ENCODE measurements around the gene HOXA2.
A peak's percentile ranks its signal among the peaks of the same experiment; 100 is the strongest.

The HOXA2 gene

GRCh38 chr7:27143950-27144780 lies 41.7 kb upstream of the HOXA2 start (continued):
- TF ChIP-seq ZNF175 (tag by site-specific recombination; IDR thresholded peaks at IDR 0.05) (no peak), ELK4 (IDR thresholded peaks at IDR 0.05; ENCODE audit: borderline replicate concordance, low read depth, low read length) (no peak), ZBTB49 (tag by site-specific recombination; IDR thresholded peaks at IDR 0.05; ENCODE audit: low read depth) (no peak), ZSCAN5A (tag by site-specific recombination; IDR thresholded peaks at IDR 0.05) (no peak), AEBP2 (tag by site-specific recombination; IDR thresholded peaks at IDR 0.05; ENCODE audit: borderline replicate concordance) (no peak), WT1 (tag by site-specific recombination; IDR thresholded peaks at IDR 0.05) (peak; percentile 52), ZBTB1 (tag by site-specific recombination; IDR thresholded peaks at IDR 0.05) (no peak), ZBTB11 (tag by site-specific recombination; conservative IDR thresholded peaks at IDR 0.05; ENCODE audit: low read depth) (no peak), ZNF341 (tag by site-specific recombination; IDR thresholded peaks at IDR 0.05; ENCODE audit: low read depth) (peak; percentile 59), ZNF747 (tag by site-specific recombination; IDR thresholded peaks at IDR 0.05) (no peak), ZNF530 (tag by site-specific recombination; IDR thresholded peaks at IDR 0.05; ENCODE audit: low read depth) (no peak), ZNF548 (tag by site-specific recombination; IDR thresholded peaks at IDR 0.05) (no peak), ZNF138 (tag by site-specific recombination; IDR thresholded peaks at IDR 0.05; ENCODE audit: borderline replicate concordance) (no peak), ZFP3 (tag by site-specific recombination; IDR thresholded peaks at IDR 0.05; ENCODE audit: low read depth) (no peak), ZNF837 (tag by site-specific recombination; IDR thresholded peaks at IDR 0.05) (no peak), ZNF704 (tag by site-specific recombination; IDR thresholded peaks at IDR 0.05) (no peak), ZNF10 (tag by site-specific recombination; IDR thresholded peaks at IDR 0.05) (no peak), ZNF623 (tag by site-specific recombination; IDR thresholded peaks at IDR 0.05) (no peak), HOXA7 (CRISPR knock-in tag; IDR thresholded peaks at IDR 0.05; ENCODE audit: borderline replicate concordance) (no peak), ZNF354C (tag by site-specific recombination; IDR thresholded peaks at IDR 0.05; ENCODE audit: borderline replicate concordance, low read depth) (no peak), GFI1B (tag by site-specific recombination; IDR thresholded peaks at IDR 0.05) (peak; percentile 71), IKZF3 (tag by site-specific recombination; IDR thresholded peaks at IDR 0.05) (peak; percentile 30; the same call in 1 of the 2 replicates), ZBTB10 (tag by site-specific recombination; IDR thresholded peaks at IDR 0.05) (no peak), REPIN1 (tag by site-specific recombination; IDR thresholded peaks at IDR 0.05; ENCODE audit: low read depth) (no peak)

Data from HEK293 (cell line).